DND-41 (cell line): ENCODE data around the gene SAMM50.

Source experiments
- CTCF ChIP-seq: IDR thresholded peaks from 2 replicates; pipeline ENCODE4 v1.5.1; 2012; ENCODE audit warnings: borderline replicate concordance, low read length, moderate library complexity, mild to moderate bottlenecking; ENCODE audit not compliant: poor library complexity, severe bottlenecking; ENCODE audit errors: extremely low read depth
- EZH2 ChIP-seq: IDR thresholded peaks from 3 replicates; pipeline ENCODE4 v1.6.1; 2012; ENCODE audit warnings: borderline replicate concordance, low read depth, mild to moderate bottlenecking, moderate library complexity, low read length, inconsistent platforms; ENCODE audit not compliant: severe bottlenecking

GRCh38 chr22:43999378-43999777 lies 44.1 kb downstream of the SAMM50 start:
- TF ChIP-seq CTCF (no peak), EZH2 (no peak)
